Stimulated activated CD8-positive, alpha-beta memory T cell treated with anti-CD3 and anti-CD28 coated beads, Interleukin-12 subunit alpha, Interleukin-12 subunit beta, amount 100 ng/mL, for 1 hour (primary cell): Measurements from ENCODE around the gene IGSF9.

Experiments used
- DNase-seq: peaks from one replicate; pipeline ENCODE4 v3.0.0-alpha.2; 2020; ENCODE audit warnings: low read depth

Gene IGSF9

GRCh38 chr1:159944623-159945455, 574 bp downstream of the IGSF9 start:
- no peak for DNase-seq

GRCh38 chr1:159943908-159944622, 1.3 kb downstream of the IGSF9 start:
- no peak for DNase-seq

GRCh38 chr1:159943278-159943640, 2.2 kb downstream of the IGSF9 start:
- no peak for DNase-seq

- no peak for DNase-seq
Observed at GRCh38 chr1:159942632-159943277, 2.7 kb downstream of the IGSF9 start.

GRCh38 chr1:159941591-159942560, 3.5 kb downstream of the IGSF9 start:
- DNase-seq, result no peak

GRCh38 chr1:159941141-159941540, 4.3 kb downstream of the IGSF9 start:
- DNase-seq, result no peak

GRCh38 chr1:159940006-159940620, 5.3 kb downstream of the IGSF9 start:
- DNase-seq, result no peak

- no peak for DNase-seq
Observed at GRCh38 chr1:159939678-159940002, 5.8 kb downstream of the IGSF9 start.

GRCh38 chr1:159938905-159939677, 6.3 kb downstream of the IGSF9 start:
- DNase-seq, result no peak

- no peak for DNase-seq
Observed at GRCh38 chr1:159938211-159938852, 7.1 kb downstream of the IGSF9 start.

- DNase-seq, result no peak
Observed at GRCh38 chr1:159937054-159937750, 8.2 kb downstream of the IGSF9 start.

- peak; percentile 76 for DNase-seq
Observed at GRCh38 chr1:159936273-159936904, 9.0 kb downstream of the IGSF9 start.

GRCh38 chr1:159935719-159936272, 9.6 kb downstream of the IGSF9 start:
- DNase-seq, result no peak

GRCh38 chr1:159935305-159935704, 10.1 kb downstream of the IGSF9 start:
- DNase-seq, result no peak

- DNase-seq, result no peak
Observed at GRCh38 chr1:159934136-159935039, 11.0 kb downstream of the IGSF9 start.

- no peak for DNase-seq
Observed at GRCh38 chr1:159933347-159933746, 12.1 kb downstream of the IGSF9 start.
